ENCODE data around the gene ZNRF1.

GRCh38 chr16:75071621-75072020, 72.8 kb downstream of the ZNRF1 start:
- no peak for TF ChIP-seq POLR2A (IDR thresholded peaks at IDR 0.05)
- no peak for TF ChIP-seq CTCF (IDR thresholded peaks at IDR 0.05)
